ENCODE data around the gene DNAJC5. TPM values are rescaled to one million over a fixed set of nuclear protein-coding genes. Genes with fewer than 3 reads are reported as not detected.

DNAJC5 gene
- polyA plus RNA-seq, 1 donor (not counting 4 experiments of a cell fraction or from before 2014, with no cell fraction given): 43.7 TPM

DNA sequence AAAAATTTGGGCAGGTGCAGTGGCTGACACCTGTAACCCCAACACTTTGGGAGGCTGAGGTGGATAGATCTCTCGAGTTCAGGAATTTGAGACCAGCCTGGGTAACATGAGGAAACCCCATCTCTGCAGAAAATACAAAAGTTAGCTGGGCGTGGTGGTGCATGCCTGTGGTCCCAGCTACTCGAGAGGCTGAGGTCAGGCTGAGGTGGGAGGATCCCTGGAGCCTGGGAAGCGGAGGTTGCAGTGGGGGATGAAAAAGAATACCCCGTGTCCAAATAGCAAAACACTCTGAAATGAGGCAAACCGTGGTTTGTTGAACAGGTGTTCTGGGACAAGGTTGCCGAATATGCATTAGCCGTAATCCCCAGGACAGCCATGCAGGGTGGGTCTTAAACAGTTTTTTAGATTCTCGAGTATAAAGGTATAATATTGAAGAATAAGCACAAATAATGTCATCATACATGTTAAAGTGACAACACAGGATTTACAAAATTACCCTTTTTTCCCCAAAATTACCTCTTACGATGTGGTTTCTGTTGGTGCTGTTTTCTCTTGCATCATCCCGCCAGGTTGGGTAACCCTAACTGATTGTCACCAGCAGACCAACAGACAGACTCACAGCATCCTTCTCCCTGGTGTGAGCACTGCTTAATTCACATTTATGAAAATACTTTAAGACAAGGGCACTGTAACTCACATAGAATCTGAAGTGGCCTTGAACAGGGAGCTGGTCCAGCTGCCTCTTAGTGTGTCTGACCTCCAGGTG is 9.1 kb downstream of the DNAJC5 start:
- no peak overlapping the region for H3K9ac ChIP-seq (ENCODE audit: control insufficient read depth, extremely low read depth, insufficient read depth, low read length)
- H3K36me3 ChIP-seq (ENCODE audit: control insufficient read depth in 2 of 2, extremely low read depth in 1 of 2, insufficient read depth in 2 of 2, low read length in 2 of 2): peaks cover 8 to 15% of the 10 kb centered on the region in 2 experiments
- no peak for FAIRE-seq
- peaks cover 2% of the 10 kb centered on the region for H3K9me1 ChIP-seq (ENCODE audit: control insufficient read depth, extremely low read depth, insufficient read depth, low read length)
- dilution Hi-C loops (cut with MboI; ENCODE audit: extremely low pct_ligation_motif_present, low sequenced_read_pairs): no loop called here
- no peak overlapping the region for H2AFZ ChIP-seq (ENCODE audit: control insufficient read depth, low read length)
- no peaks in the 10 kb centered on the region for H3K9me3 ChIP-seq (ENCODE audit: control insufficient read depth, low read depth, low read length)
- H3K4me1 ChIP-seq (ENCODE audit: control insufficient read depth, extremely low read depth, insufficient read depth, low read length): peaks cover 18% of the 10 kb centered on the region
- peak overlapping the region; percentile 74 for H3K27ac ChIP-seq (ENCODE audit: control insufficient read depth, insufficient read depth, low read length)
- H3K4me2 ChIP-seq (ENCODE audit: control insufficient read depth, extremely low read depth, insufficient read depth, low read depth, low read length): no peak overlapping the region
- H3K79me2 ChIP-seq (ENCODE audit: control insufficient read depth, insufficient read depth, low read length): peaks cover 95% of the 10 kb centered on the region
- TF ChIP-seq EZH2 (IDR thresholded peaks at IDR 0.05; ENCODE audit: low read length): no peak
- TF ChIP-seq, protein P1, sequence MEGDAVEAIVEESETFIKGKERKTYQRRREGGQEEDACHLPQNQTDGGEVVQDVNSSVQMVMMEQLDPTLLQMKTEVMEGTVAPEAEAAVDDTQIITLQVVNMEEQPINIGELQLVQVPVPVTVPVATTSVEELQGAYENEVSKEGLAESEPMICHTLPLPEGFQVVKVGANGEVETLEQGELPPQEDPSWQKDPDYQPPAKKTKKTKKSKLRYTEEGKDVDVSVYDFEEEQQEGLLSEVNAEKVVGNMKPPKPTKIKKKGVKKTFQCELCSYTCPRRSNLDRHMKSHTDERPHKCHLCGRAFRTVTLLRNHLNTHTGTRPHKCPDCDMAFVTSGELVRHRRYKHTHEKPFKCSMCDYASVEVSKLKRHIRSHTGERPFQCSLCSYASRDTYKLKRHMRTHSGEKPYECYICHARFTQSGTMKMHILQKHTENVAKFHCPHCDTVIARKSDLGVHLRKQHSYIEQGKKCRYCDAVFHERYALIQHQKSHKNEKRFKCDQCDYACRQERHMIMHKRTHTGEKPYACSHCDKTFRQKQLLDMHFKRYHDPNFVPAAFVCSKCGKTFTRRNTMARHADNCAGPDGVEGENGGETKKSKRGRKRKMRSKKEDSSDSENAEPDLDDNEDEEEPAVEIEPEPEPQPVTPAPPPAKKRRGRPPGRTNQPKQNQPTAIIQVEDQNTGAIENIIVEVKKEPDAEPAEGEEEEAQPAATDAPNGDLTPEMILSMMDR (optimal IDR thresholded peaks at IDR 0.05 in 1 of 3, IDR thresholded peaks at IDR 0.05 in 1 of 3, conservative IDR thresholded peaks at IDR 0.05 in 1 of 3; ENCODE audit: extremely low read depth in 1 of 3, insufficient read depth in 2 of 3, low read length in 3 of 3): no peak
- no peak overlapping the region for H3K4me3 ChIP-seq (ENCODE audit: control insufficient read depth in 2 of 3, extremely low read depth in 1 of 3, insufficient read depth in 2 of 3, low read depth in 1 of 3, low read length in 3 of 3)
- DNase-seq (ENCODE audit: low read depth, low spot score): no peak
- H4K20me1 ChIP-seq (ENCODE audit: control insufficient read depth, extremely low read depth, insufficient read depth, low read length): peaks cover 11% of the 10 kb centered on the region
- no peaks in the 10 kb centered on the region for H3K27me3 ChIP-seq (ENCODE audit: control insufficient read depth, extremely low read depth, insufficient read depth, low read length)

DNA sequence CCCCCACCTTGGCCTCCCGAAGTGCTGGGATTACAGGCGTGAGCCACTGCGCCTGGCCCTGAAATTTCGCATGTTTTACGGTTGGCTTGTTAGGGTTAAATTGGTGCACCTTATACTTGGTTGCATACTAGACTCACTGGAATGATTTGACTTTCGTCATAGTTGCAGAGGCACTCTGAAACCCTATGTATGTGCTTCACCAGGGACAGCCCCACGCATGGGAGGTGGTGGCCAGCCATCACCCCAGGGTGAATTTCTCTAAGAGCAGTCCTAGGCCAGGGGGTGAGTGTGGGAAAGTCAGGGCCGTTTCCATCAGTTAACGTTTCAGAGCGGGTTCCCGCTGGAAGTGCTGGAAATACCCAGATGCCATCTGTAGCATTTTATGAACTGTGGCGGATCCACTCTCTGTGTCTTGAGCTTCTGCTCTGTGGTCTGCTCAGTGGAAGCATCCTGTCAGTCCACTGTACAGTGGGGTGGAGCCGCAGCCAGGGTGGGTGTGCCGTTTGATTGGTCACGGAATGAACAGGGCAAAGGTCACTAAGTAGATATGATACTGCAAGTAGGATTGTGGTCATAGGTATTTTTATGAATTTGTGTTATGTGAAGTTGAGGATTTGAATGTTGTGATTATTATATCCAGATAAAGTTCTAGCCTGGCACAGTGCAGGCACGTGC is 13.2 kb downstream of the DNAJC5 start:
- DNase-seq (ENCODE audit: low read depth, low spot score): no peak
- Histone ChIP-seq H3K9ac (ENCODE audit: control insufficient read depth, extremely low read depth, insufficient read depth, low read length) (no peak overlapping the region), H3K4me3 (ENCODE audit: control insufficient read depth in 2 of 3, extremely low read depth in 1 of 3, insufficient read depth in 2 of 3, low read depth in 1 of 3, low read length in 3 of 3) (no peak overlapping the region), H3K36me3 (ENCODE audit: control insufficient read depth in 2 of 2, extremely low read depth in 1 of 2, insufficient read depth in 2 of 2, low read length in 2 of 2) (peaks cover 9 to 13% of the 10 kb centered on the region in 2 experiments), H3K79me2 (ENCODE audit: control insufficient read depth, insufficient read depth, low read length) (peaks cover 90% of the 10 kb centered on the region), H4K20me1 (ENCODE audit: control insufficient read depth, extremely low read depth, insufficient read depth, low read length) (peaks cover 6% of the 10 kb centered on the region), H3K27me3 (ENCODE audit: control insufficient read depth, extremely low read depth, insufficient read depth, low read length) (no peaks in the 10 kb centered on the region), H3K4me2 (ENCODE audit: control insufficient read depth, extremely low read depth, insufficient read depth, low read depth, low read length) (no peak overlapping the region), H3K9me1 (ENCODE audit: control insufficient read depth, extremely low read depth, insufficient read depth, low read length) (peaks cover 2% of the 10 kb centered on the region), H3K4me1 (ENCODE audit: control insufficient read depth, extremely low read depth, insufficient read depth, low read length) (peaks cover 37% of the 10 kb centered on the region), H3K27ac (ENCODE audit: control insufficient read depth, insufficient read depth, low read length) (no peak overlapping the region), H2AFZ (ENCODE audit: control insufficient read depth, low read length) (no peak overlapping the region), H3K9me3 (ENCODE audit: control insufficient read depth, low read depth, low read length) (no peaks in the 10 kb centered on the region)
- TF ChIP-seq EZH2 (IDR thresholded peaks at IDR 0.05; ENCODE audit: low read length): no peak
- TF ChIP-seq, protein P1 (optimal IDR thresholded peaks at IDR 0.05 in 1 of 3, IDR thresholded peaks at IDR 0.05 in 1 of 3, conservative IDR thresholded peaks at IDR 0.05 in 1 of 3; ENCODE audit: extremely low read depth in 1 of 3, insufficient read depth in 2 of 3, low read length in 3 of 3): no peak
- FAIRE-seq: no peak
- dilution Hi-C loops (cut with MboI; ENCODE audit: extremely low pct_ligation_motif_present, low sequenced_read_pairs): no loop called here
